Pancreas (tissue), 10 donors: ENCODE data around the gene ZDHHC19. TPM values are rescaled to one million over a fixed set of nuclear protein-coding genes. Genes with fewer than 3 reads are reported as not detected.
A peak's percentile ranks its signal among the peaks of the same experiment; 100 is the strongest.

Source experiments
- ATAC-seq, 4 donors: fragments of 200-7000 bp; cut with Tn5 transposase; one replicate each; pipeline versions ENCODE4 v1.8.0 to v1.9.1; 2020; ENCODE audit warnings: mild to moderate bottlenecking in 4 of 4, moderate library complexity in 4 of 4
- DNase-seq, 6 donors: peaks; one replicate each; pipeline ENCODE4 v3.0.0-alpha.2; 2020
- FAIRE-seq: peaks from 2 replicates; lab custom pipeline; 2012; peaks lifted over from hg19 to GRCh38; lab: Jason Lieb, UNC
- H3K27ac ChIP-seq, 4 donors: fragments of 200-600 bp; sonication (generic); 1 replicate in 3 of 4; 2 replicates in 1 of 4; pipeline versions ENCODE4 v1.5.0 to v1.8.0; 2020
- H3K27me3 ChIP-seq, 4 donors: fragments of 200-600 bp; one replicate each; pipeline ENCODE4 v1.8.0; 2021
- H3K36me3 ChIP-seq, 3 donors: fragments of 200-600 bp; sonication (generic) in 1 of 3; one replicate each; pipeline versions ENCODE4 v1.5.0 to v1.8.0; 2020 to 2021
- H3K4me1 ChIP-seq, 3 donors: fragments of 200-600 bp; one replicate each; pipeline ENCODE4 v1.8.0; 2021
- H3K4me3 ChIP-seq, 4 donors: fragments of 200-600 bp; sonication (generic) in 2 of 4; one replicate each; pipeline versions ENCODE4 v1.5.0 to v1.8.0; 2020 to 2021
- H3K9me3 ChIP-seq, 4 donors: fragments of 200-600 bp; one replicate each; pipeline ENCODE4 v1.8.0; 2021
- CTCF ChIP-seq, 4 donors: fragments of 200-600 bp; sonication (generic) in 3 of 4; IDR thresholded peaks; one replicate each; pipeline versions ENCODE4 v1.5.0 to v1.8.0; 2021; ENCODE audit warnings: antibody characterized with exemption in 4 of 4
- WGBS, 2 donors: extraction: QIAGEN DNeasy Blood & Tissue Kit; methylation state at CpG; one replicate each; pipeline ENCODE4 v1.1.7; 2013; 5-methylcytosine and 5-hydroxymethylcytosine counted together
- intact Hi-C, 3 donors: fragments of 100-400 bp; cut with DNase I; formaldehyde crosslinking; loops; one replicate each; pipeline versions ENCODE4 v1.11.1 to v1.14.2; 2022
- polyA plus RNA-seq, 2 donors: library from polyadenylated mRNA; stranded (reverse); fragments of 200-250 nt; gene quantifications; one replicate each; pipeline ENCODE4 v1.2.3, GENCODE V29; 2013
- total RNA-seq, 6 donors: library from RNA; stranded (reverse); fragmentation: NEBNext Ultra II Directional in 4 of 6; extraction: Animal tissue kit (Norgen Biotek cat#: 25700) in 4 of 6; gene quantifications; one replicate each; pipeline versions ENCODE4 v1.2.1 to v1.2.4, GENCODE V29; 2021 to 2023
- donor health status: healthy with polysubstance abuse.
- donor health status: DM: no; HTN: no; CAD: no; lungs with moderate emphysema.
- donor health status: DM: no; HTN: no; CAD: no.
- donor health status: control.
- donor health status: control.
- donor health status: Bipolar disorder and iron deficiency.
- donor health status: DM: yes; HTN: yes; CAD: no.
- donor health status: DM: no; HTN: no; CAD: no.
- donor health status: DM: no; HTN: no; CAD: no.
- donor health status: DM: yes; HTN: yes; CAD: no.

ZDHHC19 gene
- total and polyA plus RNA-seq, 8 donors: 0.17 to 0.21 TPM; not detected in 6

- no peak for TF ChIP-seq CTCF (IDR thresholded peaks at IDR 0.05)
- intact Hi-C loops: loop anchor here (2.0 to 10.0 kb wide), 3 partner anchors 123 to 125 kb away; no protein-coding TSS in a partner anchor
- Histone ChIP-seq H3K27me3 (no peaks in the 10 kb centered on the region), H3K4me1 (peaks cover 0 to 19% (median 12%) of the 10 kb centered on the region in 3 donors), H3K36me3 (no peaks in the 10 kb centered on the region), H3K9me3 (no peaks in the 10 kb centered on the region), H3K27ac (no peak overlapping the region), H3K4me3 (no peak overlapping the region)
- WGBS, 2 donors: 80% methylated on average over 17 of the region's 17 CpGs
- no peak for FAIRE-seq
- no peak for DNase-seq
- ATAC-seq: no peak
Observed at GRCh38 chr3:196197524-196197923, 13.7 kb downstream of the ZDHHC19 start.

GRCh38 chr3:196195664-196196265 lies 15.4 kb downstream of the ZDHHC19 start:
- no peak overlapping the region for H3K4me3 ChIP-seq
- intact Hi-C loops: loop anchor here (2.0 to 10.0 kb wide), 3 partner anchors 121 to 123 kb away; no protein-coding TSS in a partner anchor
- peaks cover 0 to 20% (median 12%) of the 10 kb centered on the region in 3 donors for H3K4me1 ChIP-seq
- no peaks in the 10 kb centered on the region for H3K9me3 ChIP-seq
- ATAC-seq (no peak), DNase-seq (no peak), FAIRE-seq (no peak)
- no peaks in the 10 kb centered on the region for H3K27me3 ChIP-seq
- H3K36me3 ChIP-seq: no peaks in the 10 kb centered on the region
- 75 to 76% methylated on average over 14 of the region's 14 CpGs for WGBS, 2 donors
- TF ChIP-seq CTCF (IDR thresholded peaks at IDR 0.05): no peak
- H3K27ac ChIP-seq: no peak overlapping the region

GRCh38 chr3:196194542-196194915 lies 16.7 kb downstream of the ZDHHC19 start:
- Histone ChIP-seq H3K4me1 (peaks cover 0 to 20% (median 12%) of the 10 kb centered on the region in 3 donors), H3K27ac (peak overlapping the region in 2 of 4 donors; percentile 54 to 82), H3K4me3 (no peak overlapping the region), H3K27me3 (no peaks in the 10 kb centered on the region), H3K36me3 (no peaks in the 10 kb centered on the region), H3K9me3 (no peaks in the 10 kb centered on the region)
- intact Hi-C loops: loop anchor here in 1 of 3 donors (10.0 kb wide), 1 partner anchor 120 kb away; no protein-coding TSS in a partner anchor
- 77 to 81% methylated on average over 5 of the region's 5 CpGs for WGBS, 2 donors
- TF ChIP-seq CTCF (IDR thresholded peaks at IDR 0.05): no peak
- FAIRE-seq (no peak), DNase-seq (no peak), ATAC-seq (no peak)

GRCh38 chr3:196193736-196194541 lies 17.3 kb downstream of the ZDHHC19 start:
- Histone ChIP-seq H3K9me3 (no peaks in the 10 kb centered on the region), H3K4me3 (no peak overlapping the region), H3K4me1 (peaks cover 0 to 20% (median 12%) of the 10 kb centered on the region in 3 donors), H3K27me3 (no peaks in the 10 kb centered on the region), H3K27ac (peak overlapping the region in 2 of 4 donors; percentile 54 to 82), H3K36me3 (no peaks in the 10 kb centered on the region)
- WGBS, 2 donors: 28 to 33% methylated on average over 13 of the region's 13 CpGs
- FAIRE-seq (no peak), ATAC-seq (peak; percentile 64 to 79 (median 71)), DNase-seq (peak in 5 of 6 donors; percentile 41 to 86 (median 69))
- TF ChIP-seq CTCF (IDR thresholded peaks at IDR 0.05): no peak
- intact Hi-C loops: loop anchor here in 1 of 3 donors (10.0 kb wide), 1 partner anchor 119 kb away; no protein-coding TSS in a partner anchor
